DMS79 (cell line): ENCODE results near the gene CYP2A6.
"Not testable (repeated sequence)": the region's sequence is repeated elsewhere in the genome, so short reads cannot be mapped to it uniquely, and the experiment has no call there.

ENCODE experiments used
- DNase-seq: peaks from one replicate; lab custom pipeline; 2025; lab: John Stamatoyannopoulos, UW

The CYP2A6 gene

DNA sequence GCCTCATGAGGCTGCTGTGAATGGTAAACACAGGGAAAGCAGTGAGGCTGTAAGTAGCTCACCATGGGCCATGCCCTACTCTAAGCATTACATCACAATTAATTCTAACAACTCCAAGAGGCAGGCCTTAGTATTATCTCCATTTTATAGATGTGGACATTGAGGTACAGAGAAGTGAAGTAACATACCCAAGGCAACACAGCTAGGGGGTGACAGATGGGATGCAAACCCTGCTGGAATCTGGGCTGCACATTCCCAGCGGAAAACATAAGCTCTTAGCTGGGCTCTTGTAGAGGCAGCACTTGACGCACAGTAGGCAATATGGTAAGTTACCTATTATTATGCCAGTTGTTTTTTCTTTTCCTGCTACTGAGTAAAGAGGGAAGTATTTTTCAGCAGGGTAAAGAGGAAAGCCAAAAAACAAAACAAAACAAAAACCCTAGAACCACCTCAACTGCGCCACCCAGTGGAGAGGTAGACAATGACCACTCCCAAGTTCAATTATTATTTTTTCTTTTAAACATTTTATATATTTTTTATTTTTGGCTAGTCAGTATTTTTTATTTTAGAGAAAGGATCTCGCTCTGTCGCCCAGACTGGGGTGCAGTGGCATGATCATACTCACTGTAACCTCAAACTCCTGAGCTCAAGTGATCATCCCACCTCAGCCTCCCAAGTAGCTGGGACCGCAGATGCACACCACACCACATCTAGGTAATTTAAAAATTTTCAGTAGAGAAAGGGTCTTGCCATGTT lies 30.6 kb downstream of the CYP2A6 start:
- DNase-seq: not testable (repeated sequence)

DNA sequence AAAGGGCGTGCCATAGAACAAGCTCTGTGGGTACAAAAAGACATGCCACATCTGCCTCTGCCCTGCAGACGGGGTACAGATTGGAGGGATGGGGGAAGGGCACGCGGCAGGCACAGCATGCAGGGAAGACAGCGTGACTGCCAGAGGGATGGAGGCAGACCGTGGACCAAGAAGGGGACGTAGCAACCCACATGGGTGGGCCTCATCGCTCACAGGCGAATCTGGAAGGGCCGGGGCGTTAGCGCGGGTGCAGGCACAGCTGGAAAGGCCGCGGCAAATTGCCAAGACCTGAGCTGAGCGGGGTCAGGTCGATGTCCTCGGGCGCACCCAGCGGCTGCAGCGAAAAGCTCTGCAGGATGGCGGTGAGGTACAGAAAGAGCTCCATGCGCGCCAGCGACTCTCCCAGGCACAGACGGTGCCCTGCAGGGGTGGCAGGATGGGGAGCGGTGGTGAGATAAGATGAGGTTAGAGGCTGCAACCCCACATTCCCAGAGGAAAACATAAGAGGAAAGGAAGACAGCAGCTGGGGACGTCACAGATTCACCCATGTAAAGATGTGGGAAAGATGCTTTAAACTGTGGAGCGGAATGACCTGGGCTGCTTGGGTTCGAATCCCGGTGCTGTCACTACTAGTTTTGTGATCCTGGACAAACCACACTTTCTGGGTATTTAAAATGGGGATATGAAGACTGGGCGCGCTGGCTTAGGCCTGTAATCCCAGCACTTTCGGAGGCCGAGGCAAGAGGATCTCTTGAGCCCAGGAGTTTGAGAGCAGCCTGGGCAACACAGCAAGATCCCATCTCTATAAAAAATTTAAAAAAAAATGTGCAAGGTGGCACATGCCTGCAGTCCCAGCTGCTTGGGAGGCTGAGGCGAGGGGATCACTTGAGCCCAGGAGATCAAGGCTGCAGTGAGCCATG lies 31.5 kb downstream of the CYP2A6 start:
- DNase-seq: peak; percentile 28

DNA sequence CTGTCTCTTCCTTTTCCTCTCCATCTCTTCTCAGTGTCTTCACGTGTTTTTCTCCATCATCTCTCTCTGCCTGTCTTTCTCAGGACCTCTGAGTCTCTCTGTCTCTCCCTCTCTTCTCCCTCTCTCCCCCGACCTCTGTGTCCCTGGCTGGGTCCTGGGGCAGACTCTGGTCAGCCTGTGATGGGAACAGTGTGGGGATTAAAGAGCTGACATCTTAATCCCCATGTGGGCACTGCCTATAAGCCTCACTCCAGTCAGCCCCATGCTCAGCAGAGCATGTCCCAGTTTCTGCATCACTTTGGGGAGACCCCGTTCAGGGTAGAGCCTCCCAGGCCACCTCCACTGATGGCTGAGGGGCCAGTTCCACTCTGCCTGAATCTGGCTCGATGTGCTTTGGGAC lies 35.0 kb downstream of the CYP2A6 start:
- no peak for DNase-seq

DNA sequence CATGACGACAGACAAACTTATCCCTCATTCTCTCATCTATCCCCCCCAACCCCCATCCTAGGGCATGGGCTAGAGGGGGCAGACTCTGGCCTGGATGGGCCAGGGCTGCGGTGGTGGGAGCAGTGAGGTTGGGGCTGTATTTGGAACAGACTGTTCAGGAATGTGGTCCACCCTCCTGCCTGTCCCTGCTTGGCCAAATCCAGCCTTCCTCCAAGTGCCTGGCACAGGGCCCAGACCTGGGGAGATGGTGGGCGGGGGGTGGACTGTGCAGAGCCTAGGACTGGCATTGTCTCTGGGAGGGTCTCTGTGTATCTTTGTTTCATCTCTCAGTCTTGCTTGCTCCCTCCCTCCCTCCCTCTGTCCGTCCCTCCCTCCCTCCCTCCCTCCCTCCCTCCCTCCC lies 37.1 kb downstream of the CYP2A6 start:
- no peak for DNase-seq

DNA sequence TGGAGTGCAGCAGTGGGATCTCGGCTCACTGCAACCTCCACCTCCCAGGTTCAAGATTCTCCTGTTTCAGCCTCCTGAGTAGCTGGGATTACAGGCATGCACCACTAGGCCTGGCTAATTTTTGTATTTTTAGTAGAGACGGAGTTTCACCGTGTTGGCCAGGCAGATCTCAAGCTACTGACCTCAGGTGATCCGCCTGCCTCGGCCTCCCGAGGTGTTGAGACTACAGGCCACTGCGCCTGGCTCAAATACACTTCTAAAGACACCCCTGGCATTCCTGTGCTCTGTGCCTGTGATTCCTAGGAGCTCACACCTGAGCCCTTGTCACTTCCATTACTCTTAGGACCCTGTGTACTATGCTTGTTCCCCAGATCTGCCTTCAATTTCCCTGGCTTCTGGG lies 37.7 kb downstream of the CYP2A6 start:
- DNase-seq: not testable (repeated sequence)

DNA sequence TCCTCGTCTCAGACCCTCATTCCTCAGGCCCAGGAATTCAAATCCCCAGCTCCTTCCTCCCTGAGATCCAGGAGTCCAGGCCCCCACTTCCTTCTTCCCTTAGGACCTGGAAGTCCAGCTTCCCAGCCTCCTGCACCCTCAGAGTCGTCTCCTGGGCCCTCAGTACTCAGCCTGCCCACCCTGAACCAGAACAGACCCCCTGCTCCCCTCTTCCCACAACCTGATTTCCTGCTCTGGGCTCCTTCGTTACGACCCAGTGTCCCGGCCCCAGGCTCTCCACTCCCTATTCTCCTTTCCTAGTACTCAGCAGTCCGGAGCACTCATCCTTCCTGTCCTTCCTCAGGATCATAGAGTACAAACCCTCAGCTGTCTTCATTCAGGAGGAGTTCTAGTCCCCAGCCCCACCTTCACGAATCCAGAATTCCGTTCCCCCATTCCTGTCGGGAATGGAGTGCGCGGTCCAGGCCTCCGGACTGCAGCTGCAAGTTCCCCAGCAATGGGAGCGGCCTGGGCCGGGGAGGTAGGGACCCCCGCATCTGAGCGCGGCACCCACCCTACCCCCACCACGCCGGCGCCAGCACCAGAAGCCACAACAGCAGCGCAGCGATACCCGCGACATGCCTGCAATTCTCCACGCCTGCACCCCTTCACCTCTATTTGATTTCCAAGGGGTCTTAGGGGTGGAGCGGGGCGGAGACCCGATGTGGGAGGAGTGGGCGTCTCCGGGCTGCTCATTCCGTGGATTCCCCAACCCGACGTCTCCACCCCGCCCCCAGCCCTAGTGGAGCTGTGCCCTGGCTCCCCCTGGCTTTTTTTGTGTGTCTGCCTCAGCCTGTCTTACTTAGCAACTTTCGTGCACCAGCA lies 38.5 kb downstream of the CYP2A6 start:
- DNase-seq: no peak

DNA sequence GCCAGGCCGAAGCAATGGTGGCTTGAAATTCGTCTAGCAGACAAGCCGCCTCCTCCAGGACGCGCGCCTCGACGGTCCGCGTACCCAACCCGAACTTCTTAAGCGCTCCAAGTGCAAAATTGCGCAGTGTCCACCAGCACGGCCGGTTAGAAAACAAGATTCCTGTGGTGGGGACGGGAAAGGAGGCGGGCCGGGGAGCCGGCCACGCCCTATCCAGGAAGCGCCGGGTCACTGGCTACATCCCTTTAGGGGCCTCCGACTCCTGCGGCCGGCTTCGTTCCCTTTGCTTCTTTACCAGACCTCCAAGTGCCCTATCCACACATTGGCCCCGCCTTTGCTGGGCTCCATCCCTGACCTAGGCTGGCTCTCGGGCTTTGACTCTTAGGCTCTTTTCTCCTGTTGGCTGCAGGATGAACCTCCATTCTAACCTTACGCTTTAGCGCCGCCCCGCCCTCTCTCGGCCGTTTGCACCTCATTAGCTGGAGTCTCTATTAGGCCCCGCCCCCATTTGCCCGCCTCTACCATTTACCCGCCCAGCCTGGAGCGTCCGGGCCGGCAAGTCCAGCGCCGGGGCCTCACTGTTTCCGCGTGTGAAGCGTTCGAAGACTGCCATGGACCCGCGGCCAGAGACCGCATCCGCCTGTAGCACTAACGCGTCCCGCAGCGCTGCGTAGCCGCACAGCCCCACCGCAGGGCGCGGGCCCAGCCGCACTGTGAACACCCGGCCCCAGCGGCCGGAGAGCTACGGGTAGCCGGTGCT lies 39.4 kb downstream of the CYP2A6 start:
- not testable (repeated sequence) for DNase-seq

DNA sequence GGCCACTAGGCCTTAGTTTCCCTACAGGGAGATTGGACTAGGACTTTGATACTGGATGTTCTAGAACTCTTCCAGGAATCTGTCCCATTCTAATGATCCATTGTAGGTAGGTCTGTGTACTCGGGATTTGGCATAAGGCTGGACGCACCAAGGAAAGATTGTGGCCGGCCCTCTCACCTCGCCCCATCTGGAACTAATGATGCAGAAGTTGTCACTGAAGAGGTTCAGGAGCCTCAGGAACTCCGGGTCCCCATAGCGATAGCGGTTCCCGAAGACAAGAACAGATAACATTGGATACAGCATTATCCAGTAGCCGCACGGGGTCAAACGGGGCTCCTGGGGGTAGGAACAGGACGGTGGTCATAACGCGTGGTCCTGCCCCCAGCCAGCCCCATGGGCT lies 40.1 kb downstream of the CYP2A6 start:
- DNase-seq: no peak

DNA sequence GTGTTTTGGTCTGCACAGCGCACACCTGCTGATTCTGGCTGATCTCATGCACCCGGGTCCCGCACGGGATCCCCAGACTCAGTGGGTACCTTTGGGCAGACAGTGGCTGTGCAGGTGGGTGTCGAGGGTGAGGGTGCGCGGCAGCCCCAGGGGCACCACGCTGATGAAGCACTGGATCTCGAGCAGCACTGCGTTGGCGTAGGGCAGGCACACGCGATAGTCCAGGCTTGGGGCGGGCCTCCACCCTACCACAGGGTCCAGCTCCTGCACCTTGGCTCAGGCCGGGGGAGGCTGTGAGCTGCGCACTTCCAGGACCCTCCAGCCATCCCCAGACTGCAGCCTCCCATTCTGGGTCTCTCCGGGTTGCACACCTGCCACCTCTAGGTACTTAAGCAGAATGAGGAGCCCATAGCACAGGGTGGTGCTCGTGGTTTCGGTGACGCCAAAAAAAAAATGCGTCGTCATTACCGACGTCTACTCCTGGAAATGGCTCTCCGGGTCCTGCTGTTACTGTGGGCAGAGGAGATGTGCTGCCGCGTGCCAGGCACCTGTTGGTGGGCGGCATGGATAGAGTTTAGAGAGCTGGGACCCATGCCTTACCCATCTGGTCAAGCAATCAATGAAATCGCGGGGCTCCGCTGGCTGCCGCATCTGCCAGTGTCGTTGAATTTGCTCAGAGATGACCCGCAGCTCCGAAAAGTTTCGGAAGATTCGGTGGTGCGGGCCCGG lies 40.7 kb downstream of the CYP2A6 start:
- no peak for DNase-seq

DNA sequence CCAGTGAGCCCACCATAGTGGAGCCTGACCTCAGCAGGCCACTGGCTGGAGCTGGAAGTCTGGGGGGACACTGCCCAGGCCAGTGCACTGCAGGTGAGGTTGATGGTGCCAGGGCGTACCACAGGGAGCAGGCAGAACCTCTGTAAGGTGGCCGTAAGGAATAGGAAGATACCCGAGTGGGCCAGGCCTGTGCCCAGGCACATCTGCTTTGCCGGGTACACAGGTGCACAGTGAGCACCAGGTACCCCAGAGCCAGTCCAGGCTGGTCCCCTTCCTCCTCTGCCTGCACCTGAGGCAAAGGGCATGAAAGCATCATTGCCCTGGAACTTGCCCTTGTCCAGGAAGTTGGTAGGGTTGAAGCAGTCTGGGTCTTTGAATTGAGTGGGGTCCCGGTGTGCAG lies 41.8 kb downstream of the CYP2A6 start:
- no peak for DNase-seq

DNA sequence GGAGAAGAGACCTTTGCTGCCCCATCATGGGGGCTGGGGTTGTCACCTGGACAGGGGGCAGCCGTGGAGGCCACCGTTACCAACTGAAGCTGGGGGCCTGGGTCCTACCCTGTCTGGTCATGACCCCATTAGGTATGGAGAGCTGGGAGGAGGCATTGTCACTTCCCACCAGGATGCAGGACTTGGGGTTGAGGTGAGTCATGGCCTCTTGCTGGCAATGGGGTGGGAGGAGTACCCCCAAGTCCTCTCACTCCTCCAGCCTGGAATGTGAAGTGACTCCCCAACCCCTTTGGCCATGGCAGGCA lies 42.3 kb downstream of the CYP2A6 start:
- DNase-seq: no peak

DNA sequence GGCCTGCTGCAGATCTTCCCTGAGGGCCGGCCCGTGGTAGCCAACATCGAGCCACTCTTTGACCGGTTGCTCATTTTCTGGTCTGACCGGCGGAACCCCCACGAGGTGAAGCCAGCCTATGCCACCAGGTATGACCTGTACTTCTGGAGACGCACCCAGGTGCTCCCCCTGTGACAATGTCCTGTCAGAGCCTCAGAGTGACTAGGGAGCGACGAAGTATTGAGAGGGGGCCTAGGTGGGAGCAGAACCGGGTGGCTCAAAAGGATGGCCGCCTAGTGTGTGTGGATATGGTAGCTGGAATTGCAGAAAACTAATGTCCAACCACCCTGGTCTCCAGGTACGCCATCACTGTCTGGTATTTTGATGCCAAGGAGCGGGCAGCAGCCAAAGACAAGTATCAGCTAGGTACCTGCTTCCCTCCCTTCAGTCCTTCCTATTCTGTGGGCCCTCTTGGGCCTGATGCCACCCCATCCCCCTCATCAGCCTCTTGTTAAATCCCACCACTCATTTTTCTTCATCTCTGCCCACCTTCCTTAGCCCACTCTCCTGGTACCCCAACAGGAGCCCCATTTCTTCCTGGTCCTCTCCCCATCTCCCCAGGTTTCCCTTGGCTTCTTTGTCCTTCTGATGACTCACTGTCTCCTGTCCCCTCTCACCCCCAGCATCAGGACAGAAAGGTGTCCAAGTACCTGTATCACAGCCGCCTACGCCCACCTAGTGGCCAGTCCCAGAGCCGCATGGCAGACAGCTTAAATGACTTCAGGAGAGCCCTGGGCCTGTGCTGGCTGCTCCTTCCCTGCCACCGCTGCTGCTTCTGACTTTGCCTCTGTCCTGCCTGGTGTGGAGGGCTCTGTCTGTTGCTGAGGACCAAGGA lies 42.9 kb downstream of the CYP2A6 start:
- DNase-seq: no peak

DNA sequence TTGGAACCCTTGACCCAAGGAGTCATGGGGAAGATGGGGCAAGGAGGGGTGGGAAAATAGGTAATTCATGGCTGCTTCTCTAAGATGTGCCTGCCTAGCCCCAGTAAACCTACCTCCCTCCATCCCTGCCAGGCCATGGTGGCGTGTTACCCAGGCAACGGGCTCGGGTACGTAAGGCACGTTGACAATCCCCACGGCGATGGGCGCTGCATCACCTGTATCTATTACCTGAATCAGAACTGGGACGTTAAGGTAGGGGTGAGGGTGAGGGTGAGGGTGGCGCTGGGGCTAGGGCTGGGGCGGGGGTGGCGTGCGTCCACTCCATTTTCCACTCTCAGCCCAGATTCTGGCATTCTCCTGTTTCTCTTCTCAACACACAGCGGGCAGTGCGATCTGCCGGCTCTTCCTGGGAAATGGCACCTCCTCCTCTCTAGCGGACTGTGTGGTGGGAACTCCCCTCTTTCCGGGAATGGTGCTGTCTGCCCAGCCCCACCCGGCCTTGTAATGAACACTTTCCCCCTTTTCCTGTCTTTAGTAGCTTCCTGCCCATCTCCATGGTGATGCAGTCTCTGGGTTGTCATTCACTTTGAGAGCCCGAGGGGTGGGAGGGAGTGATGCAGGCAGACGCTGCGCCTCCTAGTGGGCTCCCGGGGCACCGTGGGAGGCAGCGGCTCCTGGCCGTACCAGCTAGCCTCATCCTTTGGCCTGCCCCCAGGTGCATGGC lies 43.7 kb downstream of the CYP2A6 start:
- DNase-seq: no peak

DNA sequence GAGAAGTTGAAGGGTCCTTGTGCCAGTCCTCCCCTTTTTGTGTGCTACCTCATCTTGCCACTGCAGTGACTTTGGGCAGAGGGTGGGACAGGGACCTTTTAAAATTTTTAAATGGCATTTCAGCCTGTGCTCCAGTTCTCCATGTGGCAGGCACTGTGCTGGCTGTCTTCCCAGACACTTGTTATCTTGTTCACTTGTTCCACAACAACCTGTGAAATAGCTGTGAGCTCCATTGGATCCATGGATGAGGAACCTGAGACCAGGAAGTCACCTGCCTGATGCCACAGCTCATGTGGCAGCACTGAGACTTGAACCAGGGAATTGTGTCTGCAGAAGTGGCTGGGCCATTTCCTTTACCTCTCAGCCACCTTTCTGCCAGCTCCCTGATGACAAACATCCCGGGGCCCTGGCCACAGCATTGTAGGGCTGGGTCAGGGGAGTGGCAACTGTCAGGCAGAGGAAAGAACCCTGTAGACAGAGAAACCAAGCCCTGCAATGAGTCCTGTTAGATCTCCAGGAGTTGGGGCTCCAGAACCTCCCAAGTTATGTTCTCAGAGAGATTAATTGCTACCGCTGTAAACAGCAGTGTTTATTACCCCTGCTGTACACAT lies 44.9 kb downstream of the CYP2A6 start:
- DNase-seq: peak; percentile 8

DNA sequence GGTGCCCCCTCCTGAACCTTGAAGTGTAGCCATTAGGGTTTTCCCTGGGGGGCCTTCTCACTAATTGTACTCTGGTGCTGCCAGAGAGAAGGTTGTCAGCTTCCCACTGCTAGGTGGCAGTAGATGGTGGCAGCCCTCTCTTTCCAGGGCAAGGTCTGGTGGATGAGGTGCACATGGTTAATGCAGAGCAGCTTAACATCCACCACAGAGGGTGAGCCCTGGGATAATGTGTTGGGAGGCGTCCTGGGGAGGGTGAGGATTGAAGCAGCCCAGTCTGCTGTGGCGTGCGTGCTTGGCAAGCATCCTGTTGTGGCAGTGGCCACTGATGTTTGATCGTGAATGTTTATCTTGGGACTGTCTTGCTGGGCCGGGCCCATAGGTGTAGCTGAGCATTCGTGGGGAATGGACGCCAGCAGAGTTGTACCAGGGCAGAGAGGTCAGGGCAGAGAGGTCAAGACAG lies 45.4 kb downstream of the CYP2A6 start:
- DNase-seq: no peak

DNA sequence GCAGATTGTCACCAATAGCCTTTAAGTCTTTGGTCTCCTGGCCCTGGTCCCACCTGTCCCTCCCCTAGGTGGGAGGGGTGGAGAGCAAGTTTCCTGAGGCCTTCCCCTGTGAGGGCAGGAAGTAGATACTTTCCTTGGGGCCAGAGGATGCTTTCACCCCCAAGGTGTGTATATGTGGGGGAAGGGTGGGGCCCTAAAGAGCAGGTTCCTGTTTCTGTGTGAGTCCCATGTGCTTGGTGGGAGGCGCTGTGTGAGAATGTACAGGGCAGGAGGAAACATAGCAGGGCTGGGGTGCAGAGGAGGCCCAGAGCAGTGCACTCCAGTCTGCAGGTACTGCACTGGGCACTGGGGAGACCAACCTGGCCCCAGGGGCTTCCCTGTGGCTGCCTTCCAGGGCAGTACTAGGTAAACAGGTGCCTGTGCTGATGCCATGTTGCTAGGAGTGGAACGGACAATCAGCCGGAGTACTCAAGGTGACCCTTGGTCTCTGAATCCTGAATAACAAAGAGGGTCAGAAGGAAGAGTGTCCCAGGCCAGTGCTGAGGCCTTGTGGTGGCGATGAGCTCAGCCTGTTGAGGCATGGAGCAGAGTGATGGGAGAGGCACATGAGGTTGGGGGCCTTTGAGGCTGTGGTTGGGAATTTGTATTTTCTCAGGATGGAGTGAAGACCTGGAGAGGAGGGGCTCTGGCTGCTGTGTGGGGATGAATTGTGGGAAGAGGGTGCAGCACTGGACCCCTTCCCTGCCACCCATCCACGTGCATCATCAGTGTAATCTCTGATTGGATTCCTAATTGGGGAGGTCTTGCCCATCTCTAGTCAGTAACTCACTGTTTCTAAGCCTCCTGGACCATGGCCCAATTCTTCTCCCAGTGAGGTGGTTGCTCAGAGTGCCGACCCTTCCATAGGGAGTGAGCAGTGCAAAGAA lies 46.1 kb downstream of the CYP2A6 start:
- DNase-seq: no peak

DNA sequence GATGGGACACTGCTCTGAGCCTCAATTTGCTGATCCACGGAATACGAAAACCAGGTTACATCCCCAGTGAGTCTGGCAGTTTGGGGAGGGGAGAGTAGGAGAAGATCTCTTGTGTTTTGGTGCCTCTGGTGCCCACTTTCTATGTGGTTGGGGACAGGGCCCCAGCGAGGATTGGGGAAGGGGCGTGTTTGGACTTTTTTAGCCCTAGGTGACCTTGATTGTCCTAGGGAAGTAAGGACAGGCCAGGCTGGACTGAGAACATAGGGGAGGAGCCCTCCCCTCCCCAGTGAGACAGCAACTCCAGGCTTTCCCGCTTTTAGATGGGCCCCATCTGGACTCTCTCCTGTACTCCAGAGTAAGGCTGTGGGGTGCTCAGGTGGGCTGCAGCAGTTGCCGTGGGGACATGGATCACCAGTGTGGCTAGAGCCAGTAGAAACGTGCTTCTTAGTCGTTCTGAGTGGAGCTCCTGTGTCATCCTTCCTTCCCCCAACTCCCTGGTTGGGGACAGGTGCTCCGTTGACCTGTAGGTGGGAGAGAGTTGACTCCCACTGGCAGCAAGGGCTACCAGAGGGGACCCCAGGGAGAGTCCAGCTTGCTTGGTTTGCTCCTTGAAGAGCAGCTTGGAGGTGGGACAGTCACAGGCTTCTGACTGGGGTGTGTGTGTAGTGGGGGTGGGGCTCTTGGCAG lies 46.9 kb downstream of the CYP2A6 start:
- no peak for DNase-seq
